AG09319 (cell line): Measurements from ENCODE around the gene PIK3C2B.

Experiments used
- DNase-seq: peaks from one replicate; pipeline ENCODE4 v3.0.0-alpha.2; 2010; ENCODE audit warnings: low read depth; ENCODE audit errors: extremely low read depth
- TF ChIP-seq, protein P1 (sequence below): IDR thresholded peaks from 2 replicates; pipeline ENCODE4 v1.5.1; 2011; ENCODE audit warnings: low read depth, mild to moderate bottlenecking, inconsistent platforms, low read length, moderate library complexity

The PIK3C2B gene

DNA sequence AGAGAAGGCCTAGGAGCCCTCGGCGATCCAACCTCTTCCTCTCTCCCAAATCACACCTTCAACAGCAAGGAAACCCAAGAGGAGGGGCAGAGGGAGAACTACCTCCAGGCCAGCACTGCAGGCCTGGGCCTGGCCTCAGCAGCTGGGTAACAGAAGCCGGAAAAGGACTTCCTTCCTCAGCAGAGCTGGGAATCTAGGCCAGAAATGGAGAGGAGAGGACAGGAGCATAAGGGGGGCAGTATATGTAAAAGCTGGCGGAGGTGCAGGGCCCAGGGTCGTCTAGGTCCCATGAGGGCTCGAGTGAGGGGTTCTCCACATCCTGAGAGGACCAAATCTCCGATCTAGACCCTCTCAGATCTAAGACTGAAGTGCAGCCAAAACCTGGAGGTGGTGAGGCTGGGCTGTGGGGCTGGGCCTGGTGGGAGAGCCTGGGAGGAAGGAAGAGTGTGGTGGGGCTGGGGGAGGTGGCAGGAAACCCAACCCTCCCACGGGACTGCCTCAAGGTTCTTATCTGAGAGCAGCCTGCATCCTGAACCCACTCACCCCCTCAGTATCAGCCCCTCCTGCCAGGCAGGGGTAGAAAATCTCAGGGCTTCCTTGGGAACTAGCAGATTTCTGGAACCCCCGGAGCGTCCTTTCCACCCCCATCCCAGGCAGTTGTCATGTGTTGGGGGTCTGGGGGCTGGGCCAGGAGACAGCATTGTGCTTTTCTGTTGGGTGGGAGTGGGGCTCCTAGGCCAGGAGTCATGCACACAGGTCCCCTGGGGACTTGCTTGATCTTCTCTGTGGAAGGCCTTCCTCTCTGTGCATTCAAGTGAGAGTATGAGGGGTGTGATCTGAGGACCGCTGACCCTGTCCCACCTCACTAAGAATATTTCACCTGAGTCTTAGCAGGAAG is 33.0 kb downstream of the PIK3C2B start:
- DNase-seq: no peak
- TF ChIP-seq, protein P1, sequence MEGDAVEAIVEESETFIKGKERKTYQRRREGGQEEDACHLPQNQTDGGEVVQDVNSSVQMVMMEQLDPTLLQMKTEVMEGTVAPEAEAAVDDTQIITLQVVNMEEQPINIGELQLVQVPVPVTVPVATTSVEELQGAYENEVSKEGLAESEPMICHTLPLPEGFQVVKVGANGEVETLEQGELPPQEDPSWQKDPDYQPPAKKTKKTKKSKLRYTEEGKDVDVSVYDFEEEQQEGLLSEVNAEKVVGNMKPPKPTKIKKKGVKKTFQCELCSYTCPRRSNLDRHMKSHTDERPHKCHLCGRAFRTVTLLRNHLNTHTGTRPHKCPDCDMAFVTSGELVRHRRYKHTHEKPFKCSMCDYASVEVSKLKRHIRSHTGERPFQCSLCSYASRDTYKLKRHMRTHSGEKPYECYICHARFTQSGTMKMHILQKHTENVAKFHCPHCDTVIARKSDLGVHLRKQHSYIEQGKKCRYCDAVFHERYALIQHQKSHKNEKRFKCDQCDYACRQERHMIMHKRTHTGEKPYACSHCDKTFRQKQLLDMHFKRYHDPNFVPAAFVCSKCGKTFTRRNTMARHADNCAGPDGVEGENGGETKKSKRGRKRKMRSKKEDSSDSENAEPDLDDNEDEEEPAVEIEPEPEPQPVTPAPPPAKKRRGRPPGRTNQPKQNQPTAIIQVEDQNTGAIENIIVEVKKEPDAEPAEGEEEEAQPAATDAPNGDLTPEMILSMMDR: no peak

GRCh38 chr1:204460346-204460745 is 34.3 kb downstream of the PIK3C2B start:
- TF ChIP-seq, protein P1: no peak
- no peak for DNase-seq

DNA sequence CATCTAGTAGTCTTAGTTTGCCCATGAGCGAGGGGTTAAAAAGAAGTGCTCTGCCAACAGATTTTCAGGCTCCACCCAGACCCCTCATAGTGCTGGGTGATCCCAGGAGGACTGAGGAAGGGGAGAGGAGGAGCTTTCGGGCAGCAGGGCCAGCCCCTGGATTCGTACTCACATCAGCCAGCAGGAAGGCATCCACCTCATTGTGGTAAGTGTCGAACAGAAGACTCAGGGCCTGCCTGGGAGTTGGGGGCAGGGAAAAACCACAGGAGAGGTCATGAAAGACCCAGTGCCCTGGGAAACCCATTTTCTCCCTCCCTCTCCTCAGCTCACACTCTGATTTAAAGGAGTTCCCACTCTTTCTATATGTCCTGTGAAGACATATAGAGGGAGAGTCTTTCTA is 34.9 kb downstream of the PIK3C2B start:
- TF ChIP-seq, protein P1: no peak
- no peak for DNase-seq

DNA sequence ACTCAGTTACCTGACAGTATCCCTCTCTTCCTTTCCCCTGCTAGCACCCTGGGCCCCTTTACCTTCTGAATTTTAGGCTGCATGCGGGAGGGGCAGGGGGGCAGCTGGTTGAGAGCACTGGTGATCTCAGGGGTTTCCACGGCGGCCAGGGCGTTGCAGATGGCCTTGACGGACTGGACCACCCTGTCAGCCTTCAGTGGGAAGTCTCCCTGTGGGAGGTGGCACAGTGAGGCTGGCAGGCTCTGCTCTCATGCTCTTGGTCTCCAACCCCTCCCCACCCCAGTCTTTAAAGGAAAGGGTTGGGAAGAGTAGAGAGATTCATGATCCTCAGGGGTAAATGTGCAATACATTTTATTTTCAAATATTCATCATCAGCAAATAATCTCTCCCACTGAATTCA is 36.9 kb downstream of the PIK3C2B start:
- TF ChIP-seq, protein P1: no peak
- DNase-seq: no peak

GRCh38 chr1:204456826-204457442 is 37.7 kb downstream of the PIK3C2B start:
- TF ChIP-seq, protein P1: no peak
- DNase-seq: no peak

GRCh38 chr1:204455831-204456145 is 38.8 kb downstream of the PIK3C2B start:
- no peak for DNase-seq
- TF ChIP-seq, protein P1: no peak

DNA sequence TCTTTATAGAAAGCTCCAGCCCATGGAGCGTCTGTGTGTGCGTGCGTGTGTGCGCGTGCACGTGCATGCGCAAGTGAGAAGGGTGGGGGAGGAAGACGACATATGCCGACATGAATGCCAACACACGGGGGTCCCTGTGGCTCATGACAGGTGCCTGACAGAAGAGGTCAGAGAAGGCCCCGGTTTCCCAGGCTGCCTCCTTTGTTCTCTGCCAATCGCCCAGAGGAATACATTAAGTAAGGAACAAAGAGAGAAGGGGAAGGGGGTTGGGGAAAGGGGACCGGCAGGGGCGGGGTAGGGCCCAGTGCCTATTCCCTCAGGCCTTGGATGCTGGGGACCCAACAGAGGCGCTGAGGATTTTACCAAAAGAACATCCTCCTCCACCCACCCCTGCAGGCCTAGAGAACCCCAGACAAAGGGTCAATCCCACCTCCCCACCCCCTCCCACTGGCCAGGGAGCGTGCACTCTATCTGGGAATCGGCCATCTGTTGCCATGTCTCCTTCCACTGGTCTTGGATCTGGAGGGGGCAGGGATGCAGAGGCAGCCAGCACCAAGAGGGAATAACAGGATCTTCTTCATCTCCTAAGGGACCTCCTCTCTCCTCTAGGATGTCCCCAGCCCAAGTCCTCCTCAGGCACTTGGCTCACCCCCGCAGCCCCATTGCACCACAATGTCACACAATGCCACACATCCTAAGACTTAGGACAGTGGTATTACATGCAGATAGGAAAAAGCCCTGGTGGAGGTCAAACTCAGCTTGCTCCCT is 39.4 kb downstream of the PIK3C2B start:
- TF ChIP-seq, protein P1: no peak
- DNase-seq: no peak
